ENCODE results near the gene SLC9A7.

DNA sequence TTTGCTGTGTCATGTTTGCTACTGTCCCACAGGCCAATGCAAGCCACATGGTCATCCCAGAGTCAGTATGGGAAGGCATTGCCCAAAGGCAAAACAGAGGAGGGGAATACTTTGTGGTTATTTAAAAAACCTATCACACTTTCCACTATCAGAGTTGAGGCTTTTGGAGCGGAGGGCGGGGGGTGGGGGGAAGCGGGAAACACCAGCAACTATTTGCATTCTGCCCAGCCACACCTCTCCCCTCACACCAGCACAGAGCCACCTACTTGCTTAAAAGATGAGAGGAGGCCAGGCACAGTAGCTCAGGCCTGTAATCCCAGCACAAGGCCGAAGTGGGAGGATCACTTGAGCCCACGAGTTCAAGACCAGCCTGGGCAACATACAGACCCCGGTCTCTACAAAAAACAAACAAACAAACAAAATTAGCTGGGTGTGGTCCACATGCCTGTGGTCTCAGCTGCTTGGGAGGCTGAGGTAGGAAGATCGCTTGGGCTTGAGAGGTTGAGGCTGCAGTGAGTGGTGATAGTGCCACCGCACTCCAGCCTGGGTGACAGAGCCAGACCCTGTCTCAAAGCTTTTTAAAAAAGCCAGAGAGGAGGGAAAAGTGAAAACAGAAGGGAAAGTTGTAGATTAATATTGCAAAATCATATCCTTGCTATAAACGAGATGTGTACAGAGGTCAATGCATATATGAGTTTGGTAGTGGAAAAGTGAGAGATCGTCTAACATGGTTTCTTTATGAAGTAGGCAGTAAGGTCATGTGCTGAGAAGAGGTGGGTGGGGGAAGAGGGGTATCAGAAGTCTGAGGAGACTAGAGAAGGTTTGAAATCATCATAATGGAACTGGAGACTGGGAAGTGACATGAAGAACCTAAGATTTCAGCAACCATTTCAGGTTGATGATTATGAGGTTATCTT, 187.2 kb downstream of the SLC9A7 start:
- TF ChIP-seq POLR2A (IDR thresholded peaks at IDR 0.05): no peak
- TF ChIP-seq CTCF (IDR thresholded peaks at IDR 0.05): no peak
